HL-60 (cell line): ENCODE measurements around the gene UTY.

Experiments
- CTCF ChIP-seq: IDR thresholded peaks from one replicate; pipeline ENCODE4 v1.5.1; 2011; ENCODE audit warnings: low read length, control low read depth, inconsistent platforms; ENCODE audit not compliant: insufficient read depth
- POLR2AphosphoS5 ChIP-seq: IDR thresholded peaks from 2 replicates; pipeline ENCODE4 v1.6.1; 2012; ENCODE audit warnings: low read depth

GRCh38 chrY:13250421-13250820 lies 229.4 kb downstream of the UTY start:
- TF ChIP-seq CTCF (no peak), POLR2AphosphoS5 (no peak)
